Measurements from ENCODE around the gene CAMTA1.

CAMTA1 gene

GRCh38 chr1:7025013-7025412 is 239.8 kb downstream of the CAMTA1 start:
- Histone ChIP-seq H3K9ac (ENCODE audit: low read depth, low read length) (no peak overlapping the region), H3K4me3 (ENCODE audit: low read depth, low read length) (no peak overlapping the region), H3K27ac (ENCODE audit: low read depth, low read length) (no peak overlapping the region), H3K27me3 (ENCODE audit: control insufficient read depth, insufficient read depth, low read length) (no peaks in the 10 kb centered on the region), H3K36me3 (ENCODE audit: control insufficient read depth, insufficient read depth, low read length) (no peaks in the 10 kb centered on the region), H3K9me3 (ENCODE audit: control insufficient read depth, insufficient read depth, low read length) (no peaks in the 10 kb centered on the region), H3K4me1 (ENCODE audit: control insufficient read depth, insufficient read depth, low read length) (no peaks in the 10 kb centered on the region; the same call in 1 of the 2 replicates)

GRCh38 chr1:7026169-7026568 is 240.9 kb downstream of the CAMTA1 start:
- Histone ChIP-seq H3K27me3 (ENCODE audit: control insufficient read depth, insufficient read depth, low read length) (no peaks in the 10 kb centered on the region), H3K4me3 (ENCODE audit: low read depth, low read length) (no peak overlapping the region), H3K9ac (ENCODE audit: low read depth, low read length) (no peak overlapping the region), H3K9me3 (ENCODE audit: control insufficient read depth, insufficient read depth, low read length) (no peaks in the 10 kb centered on the region), H3K4me1 (ENCODE audit: control insufficient read depth, insufficient read depth, low read length) (no peaks in the 10 kb centered on the region; the same call in 1 of the 2 replicates), H3K27ac (ENCODE audit: low read depth, low read length) (no peak overlapping the region), H3K36me3 (ENCODE audit: control insufficient read depth, insufficient read depth, low read length) (no peaks in the 10 kb centered on the region)

- Histone ChIP-seq H3K36me3 (ENCODE audit: control insufficient read depth, insufficient read depth, low read length) (no peaks in the 10 kb centered on the region), H3K4me1 (ENCODE audit: control insufficient read depth, insufficient read depth, low read length) (no peaks in the 10 kb centered on the region)
Observed at GRCh38 chr1:7032992-7033391, 247.7 kb downstream of the CAMTA1 start.

GRCh38 chr1:7036386-7036785 is 251.1 kb downstream of the CAMTA1 start:
- Histone ChIP-seq H3K36me3 (ENCODE audit: control insufficient read depth, insufficient read depth, low read length) (no peaks in the 10 kb centered on the region), H3K4me1 (ENCODE audit: control insufficient read depth, insufficient read depth, low read length) (no peaks in the 10 kb centered on the region), H3K9me3 (ENCODE audit: control insufficient read depth, insufficient read depth, low read length) (peaks cover 12% of the 10 kb centered on the region; the same call in 1 of the 2 replicates), H3K9ac (ENCODE audit: low read depth, low read length) (no peak overlapping the region), H3K27ac (ENCODE audit: low read depth, low read length) (no peak overlapping the region), H3K4me3 (ENCODE audit: low read depth, low read length) (no peak overlapping the region), H3K27me3 (ENCODE audit: control insufficient read depth, insufficient read depth, low read length) (no peaks in the 10 kb centered on the region)

More at GRCh38 chr1:7032992-7033391, 247.7 kb downstream of the CAMTA1 start:
- Histone ChIP-seq H3K27me3 (ENCODE audit: control insufficient read depth, insufficient read depth, low read length) (no peaks in the 10 kb centered on the region), H3K9me3 (ENCODE audit: control insufficient read depth, insufficient read depth, low read length) (peaks cover 12% of the 10 kb centered on the region; the same call in 1 of the 2 replicates), H3K27ac (ENCODE audit: low read depth, low read length) (no peak overlapping the region), H3K9ac (ENCODE audit: low read depth, low read length) (no peak overlapping the region), H3K4me3 (ENCODE audit: low read depth, low read length) (no peak overlapping the region)

- Histone ChIP-seq H3K36me3 (ENCODE audit: control insufficient read depth, insufficient read depth, low read length) (no peaks in the 10 kb centered on the region), H3K9me3 (ENCODE audit: control insufficient read depth, insufficient read depth, low read length) (no peaks in the 10 kb centered on the region), H3K27ac (ENCODE audit: low read depth, low read length) (no peak overlapping the region), H3K9ac (ENCODE audit: low read depth, low read length) (no peak overlapping the region), H3K4me3 (ENCODE audit: low read depth, low read length) (no peak overlapping the region), H3K27me3 (ENCODE audit: control insufficient read depth, insufficient read depth, low read length) (no peaks in the 10 kb centered on the region), H3K4me1 (ENCODE audit: control insufficient read depth, insufficient read depth, low read length) (peaks cover 21% of the 10 kb centered on the region)
Observed at GRCh38 chr1:7039590-7040220, 254.5 kb downstream of the CAMTA1 start.

GRCh38 chr1:7040969-7041695 is 255.9 kb downstream of the CAMTA1 start:
- Histone ChIP-seq H3K9me3 (ENCODE audit: control insufficient read depth, insufficient read depth, low read length) (no peaks in the 10 kb centered on the region), H3K36me3 (ENCODE audit: control insufficient read depth, insufficient read depth, low read length) (no peaks in the 10 kb centered on the region), H3K4me3 (ENCODE audit: low read depth, low read length) (no peak overlapping the region), H3K27ac (ENCODE audit: low read depth, low read length) (no peak overlapping the region), H3K4me1 (ENCODE audit: control insufficient read depth, insufficient read depth, low read length) (peaks cover 21% of the 10 kb centered on the region), H3K27me3 (ENCODE audit: control insufficient read depth, insufficient read depth, low read length) (no peaks in the 10 kb centered on the region), H3K9ac (ENCODE audit: low read depth, low read length) (no peak overlapping the region)

GRCh38 chr1:7042322-7043190 is 257.3 kb downstream of the CAMTA1 start:
- Histone ChIP-seq H3K9ac (ENCODE audit: low read depth, low read length) (no peak overlapping the region), H3K36me3 (ENCODE audit: control insufficient read depth, insufficient read depth, low read length) (no peaks in the 10 kb centered on the region), H3K4me3 (ENCODE audit: low read depth, low read length) (no peak overlapping the region), H3K9me3 (ENCODE audit: control insufficient read depth, insufficient read depth, low read length) (no peaks in the 10 kb centered on the region), H3K4me1 (ENCODE audit: control insufficient read depth, insufficient read depth, low read length) (peaks cover 21% of the 10 kb centered on the region), H3K27ac (ENCODE audit: low read depth, low read length) (no peak overlapping the region), H3K27me3 (ENCODE audit: control insufficient read depth, insufficient read depth, low read length) (no peaks in the 10 kb centered on the region)

GRCh38 chr1:7043191-7043549 is 257.9 kb downstream of the CAMTA1 start:
- Histone ChIP-seq H3K4me3 (ENCODE audit: low read depth, low read length) (no peak overlapping the region), H3K9ac (ENCODE audit: low read depth, low read length) (no peak overlapping the region), H3K36me3 (ENCODE audit: control insufficient read depth, insufficient read depth, low read length) (no peaks in the 10 kb centered on the region), H3K27me3 (ENCODE audit: control insufficient read depth, insufficient read depth, low read length) (no peaks in the 10 kb centered on the region), H3K27ac (ENCODE audit: low read depth, low read length) (no peak overlapping the region), H3K4me1 (ENCODE audit: control insufficient read depth, insufficient read depth, low read length) (peaks cover 21% of the 10 kb centered on the region), H3K9me3 (ENCODE audit: control insufficient read depth, insufficient read depth, low read length) (no peaks in the 10 kb centered on the region)

- peaks cover 21% of the 10 kb centered on the region for H3K4me1 ChIP-seq (ENCODE audit: control insufficient read depth, insufficient read depth, low read length)
- no peaks in the 10 kb centered on the region for H3K9me3 ChIP-seq (ENCODE audit: control insufficient read depth, insufficient read depth, low read length)
- no peak overlapping the region for H3K27ac ChIP-seq (ENCODE audit: low read depth, low read length)
- H3K4me3 ChIP-seq (ENCODE audit: low read depth, low read length) = no peak overlapping the region
- no peak overlapping the region for H3K9ac ChIP-seq (ENCODE audit: low read depth, low read length)
- H3K27me3 ChIP-seq (ENCODE audit: control insufficient read depth, insufficient read depth, low read length) = no peaks in the 10 kb centered on the region
- H3K36me3 ChIP-seq (ENCODE audit: control insufficient read depth, insufficient read depth, low read length) = no peaks in the 10 kb centered on the region
Observed at GRCh38 chr1:7043719-7044535, 258.7 kb downstream of the CAMTA1 start.

GRCh38 chr1:7045897-7046296 is 260.6 kb downstream of the CAMTA1 start:
- peaks cover 21% of the 10 kb centered on the region for H3K4me1 ChIP-seq (ENCODE audit: control insufficient read depth, insufficient read depth, low read length)
- no peaks in the 10 kb centered on the region for H3K9me3 ChIP-seq (ENCODE audit: control insufficient read depth, insufficient read depth, low read length)
- no peak overlapping the region for H3K9ac ChIP-seq (ENCODE audit: low read depth, low read length)
- H3K36me3 ChIP-seq (ENCODE audit: control insufficient read depth, insufficient read depth, low read length) = no peaks in the 10 kb centered on the region
- no peak overlapping the region for H3K4me3 ChIP-seq (ENCODE audit: low read depth, low read length)
- no peaks in the 10 kb centered on the region for H3K27me3 ChIP-seq (ENCODE audit: control insufficient read depth, insufficient read depth, low read length)
- no peak overlapping the region for H3K27ac ChIP-seq (ENCODE audit: low read depth, low read length)

Measured in HUES48 (cell line).